Measurements from ENCODE around the gene APCDD1.

GRCh38 chr18:10519366-10519765 lies 64.9 kb downstream of the APCDD1 start:
- no peak for TF ChIP-seq POLR2AphosphoS5 (IDR thresholded peaks at IDR 0.05; ENCODE audit: low read depth)
- no peak for TF ChIP-seq CTCF (conservative IDR thresholded peaks at IDR 0.05; ENCODE audit: low read depth in 2 of 2)
- no peak for TF ChIP-seq REST (IDR thresholded peaks at IDR 0.05; ENCODE audit: unreplicated experiment)
- no peak for TF ChIP-seq NANOG (IDR thresholded peaks at IDR 0.05; ENCODE audit: borderline replicate concordance)
- no peak for TF ChIP-seq JUNB (IDR thresholded peaks at IDR 0.05; ENCODE audit: unreplicated experiment)
- TF ChIP-seq EZH2 (IDR thresholded peaks at IDR 0.05; ENCODE audit: low read depth, unreplicated experiment) = no peak
- TF ChIP-seq EZH2phosphoT487 (IDR thresholded peaks at IDR 0.05; ENCODE audit: unreplicated experiment) = no peak
- TF ChIP-seq ETS1 (IDR thresholded peaks at IDR 0.05) = no peak

Data from GM23338 (cell line).